ENCODE data around the gene RPA4.

The RPA4 gene

DNA sequence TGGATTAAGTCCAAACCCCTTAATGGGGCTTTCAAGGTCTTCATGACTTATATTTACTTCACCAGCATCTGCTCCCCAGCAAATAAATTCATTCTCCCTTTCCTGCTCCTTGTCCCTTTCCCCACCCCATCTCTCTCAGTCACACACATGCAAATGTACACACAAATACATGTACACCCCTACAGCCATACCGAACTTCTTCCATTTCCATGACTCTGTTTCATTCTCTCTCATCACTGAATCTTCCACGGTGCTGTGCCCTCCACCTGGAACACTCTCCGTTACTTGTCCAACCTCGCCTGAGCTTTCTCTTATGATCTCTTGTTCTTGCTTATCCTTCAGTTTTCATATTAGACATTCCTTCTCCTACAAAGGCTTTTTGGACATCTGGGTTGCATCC is 22.0 kb upstream of the RPA4 start:
- Histone ChIP-seq H3K36me3 (ENCODE audit: insufficient read depth, low read length) (no peaks in the 10 kb centered on the region), H2AFZ (ENCODE audit: low read length, unreplicated experiment) (no peak overlapping the region), H3K4me1 (ENCODE audit: control insufficient read depth, insufficient read depth, low read length, unreplicated experiment) (no peaks in the 10 kb centered on the region), H3K27ac (ENCODE audit: low read depth, low read length) (no peak overlapping the region), H3K4me3 (ENCODE audit: low read depth, low read length) (no peak overlapping the region), H3K27me3 (ENCODE audit: insufficient read depth, low read length) (no peaks in the 10 kb centered on the region), H3K79me2 (ENCODE audit: control insufficient read depth, insufficient read depth, low read length, unreplicated experiment) (no peaks in the 10 kb centered on the region)

DNA sequence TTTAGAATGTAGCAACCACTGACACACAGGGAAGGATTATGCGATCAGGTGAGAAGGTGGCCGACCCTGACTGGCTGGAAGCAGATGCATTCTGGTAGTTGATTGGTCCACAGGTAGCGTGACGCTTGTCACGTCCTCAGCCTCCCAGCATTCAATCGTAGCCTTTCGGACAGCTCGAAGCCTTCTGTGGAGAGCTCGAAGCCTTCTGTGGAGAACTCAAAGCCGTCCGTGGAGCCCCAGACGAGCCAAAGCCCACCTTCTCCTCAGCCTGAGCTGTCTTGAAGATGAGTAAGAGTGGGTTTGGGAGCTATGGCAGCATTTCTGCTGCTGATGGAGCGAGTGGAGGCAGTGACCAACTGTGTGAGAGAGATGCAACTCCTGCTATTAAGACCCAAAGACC is 319 bp downstream of the RPA4 start:
- no peak overlapping the region for H3K27ac ChIP-seq (ENCODE audit: low read depth, low read length)
- no peak overlapping the region for H2AFZ ChIP-seq (ENCODE audit: low read length, unreplicated experiment)
- no peak overlapping the region for H3K4me3 ChIP-seq (ENCODE audit: low read depth, low read length)
- no peaks in the 10 kb centered on the region for H3K36me3 ChIP-seq (ENCODE audit: insufficient read depth, low read length)
- no peaks in the 10 kb centered on the region for H3K79me2 ChIP-seq (ENCODE audit: control insufficient read depth, insufficient read depth, low read length, unreplicated experiment)
- H3K4me1 ChIP-seq (ENCODE audit: control insufficient read depth, insufficient read depth, low read length, unreplicated experiment) = no peaks in the 10 kb centered on the region
- no peaks in the 10 kb centered on the region for H3K27me3 ChIP-seq (ENCODE audit: insufficient read depth, low read length)

GRCh38 chrX:96889726-96890125 is 6.0 kb downstream of the RPA4 start:
- no peak overlapping the region for H3K4me3 ChIP-seq (ENCODE audit: low read depth, low read length)
- H2AFZ ChIP-seq (ENCODE audit: low read length, unreplicated experiment) = no peak overlapping the region
- H3K27me3 ChIP-seq (ENCODE audit: insufficient read depth, low read length) = no peaks in the 10 kb centered on the region
- H3K27ac ChIP-seq (ENCODE audit: low read depth, low read length) = no peak overlapping the region
- no peaks in the 10 kb centered on the region for H3K36me3 ChIP-seq (ENCODE audit: insufficient read depth, low read length)
- H3K4me1 ChIP-seq (ENCODE audit: control insufficient read depth, insufficient read depth, low read length, unreplicated experiment) = no peaks in the 10 kb centered on the region
- H3K79me2 ChIP-seq (ENCODE audit: control insufficient read depth, insufficient read depth, low read length, unreplicated experiment) = no peaks in the 10 kb centered on the region

DNA sequence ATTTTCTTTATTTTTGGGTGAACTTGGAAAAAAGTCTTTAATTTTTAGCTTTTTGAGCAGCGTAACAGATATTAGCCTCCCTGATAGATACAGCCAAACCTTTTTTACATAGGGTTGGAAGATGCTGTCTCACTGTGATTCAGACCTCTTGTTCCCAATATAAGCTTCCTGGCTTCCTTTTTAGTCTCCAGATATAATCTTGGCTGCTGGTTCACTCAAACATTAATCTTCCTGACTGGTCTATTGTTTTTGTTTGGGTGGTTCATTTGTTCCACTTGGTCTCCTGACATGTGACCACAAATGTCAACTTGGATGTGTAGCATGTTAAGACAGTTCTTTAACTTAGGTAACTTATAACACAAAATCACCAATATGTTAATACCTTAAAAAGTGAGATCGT is 23.0 kb downstream of the RPA4 start:
- H3K79me2 ChIP-seq (ENCODE audit: control insufficient read depth, insufficient read depth, low read length, unreplicated experiment) = no peaks in the 10 kb centered on the region

GRCh38 chrX:96907516-96908272 is 24.0 kb downstream of the RPA4 start:
- H3K27ac ChIP-seq (ENCODE audit: low read depth, low read length) = peak overlapping the region; percentile 56; the same call in 1 of the 2 replicates
- no peaks in the 10 kb centered on the region for H3K27me3 ChIP-seq (ENCODE audit: insufficient read depth, low read length)
- no peaks in the 10 kb centered on the region for H3K79me2 ChIP-seq (ENCODE audit: control insufficient read depth, insufficient read depth, low read length, unreplicated experiment)
- H3K36me3 ChIP-seq (ENCODE audit: insufficient read depth, low read length) = no peaks in the 10 kb centered on the region
- H3K4me1 ChIP-seq (ENCODE audit: control insufficient read depth, insufficient read depth, low read length, unreplicated experiment) = peaks cover 33% of the 10 kb centered on the region
- no peak overlapping the region for H2AFZ ChIP-seq (ENCODE audit: low read length, unreplicated experiment)
- no peak overlapping the region for H3K4me3 ChIP-seq (ENCODE audit: low read depth, low read length)

More for the DNA sequence above, 23.0 kb downstream of the RPA4 start:
- H3K4me1 ChIP-seq (ENCODE audit: control insufficient read depth, insufficient read depth, low read length, unreplicated experiment) = peaks cover 33% of the 10 kb centered on the region
- peak overlapping the region; percentile 56 for H3K27ac ChIP-seq (ENCODE audit: low read depth, low read length)
- H2AFZ ChIP-seq (ENCODE audit: low read length, unreplicated experiment) = no peak overlapping the region
- H3K27me3 ChIP-seq (ENCODE audit: insufficient read depth, low read length) = no peaks in the 10 kb centered on the region
- no peaks in the 10 kb centered on the region for H3K36me3 ChIP-seq (ENCODE audit: insufficient read depth, low read length)
- H3K4me3 ChIP-seq (ENCODE audit: low read depth, low read length) = no peak overlapping the region

DNA sequence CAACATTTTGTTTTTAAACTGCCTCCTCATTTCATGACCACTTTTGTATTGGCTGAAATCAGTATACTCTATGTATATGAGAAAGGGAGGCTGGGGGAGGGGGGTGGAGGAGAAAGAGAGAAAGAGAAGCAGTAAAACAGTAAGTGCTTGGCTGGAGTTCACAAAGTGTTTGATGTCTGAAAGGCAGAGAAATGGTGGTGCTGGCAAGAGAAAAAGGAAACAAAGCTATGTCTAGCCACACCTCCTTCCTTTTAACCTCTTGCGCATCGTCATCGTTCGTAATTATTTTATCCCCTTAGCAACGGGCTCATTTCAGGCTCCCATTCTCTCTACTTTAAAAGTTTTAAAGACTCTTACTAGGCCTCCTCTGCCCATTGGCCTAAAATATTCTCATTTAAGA is 25.6 kb downstream of the RPA4 start:
- no peak overlapping the region for H2AFZ ChIP-seq (ENCODE audit: low read length, unreplicated experiment)
- H3K27ac ChIP-seq (ENCODE audit: low read depth, low read length) = peak overlapping the region; percentile 94
- H3K4me3 ChIP-seq (ENCODE audit: low read depth, low read length) = peak overlapping the region; percentile 15; the same call in 1 of the 2 replicates
- H3K79me2 ChIP-seq (ENCODE audit: control insufficient read depth, insufficient read depth, low read length, unreplicated experiment) = no peaks in the 10 kb centered on the region
- H3K27me3 ChIP-seq (ENCODE audit: insufficient read depth, low read length) = no peaks in the 10 kb centered on the region
- peaks cover 33% of the 10 kb centered on the region for H3K4me1 ChIP-seq (ENCODE audit: control insufficient read depth, insufficient read depth, low read length, unreplicated experiment)
- no peaks in the 10 kb centered on the region for H3K36me3 ChIP-seq (ENCODE audit: insufficient read depth, low read length)

GRCh38 chrX:96918864-96919263 is 35.2 kb downstream of the RPA4 start:
- H3K79me2 ChIP-seq (ENCODE audit: control insufficient read depth, insufficient read depth, low read length, unreplicated experiment) = no peaks in the 10 kb centered on the region
- H3K4me3 ChIP-seq (ENCODE audit: low read depth, low read length) = no peak overlapping the region
- no peak overlapping the region for H2AFZ ChIP-seq (ENCODE audit: low read length, unreplicated experiment)
- H3K27ac ChIP-seq (ENCODE audit: low read depth, low read length) = no peak overlapping the region
- H3K4me1 ChIP-seq (ENCODE audit: control insufficient read depth, insufficient read depth, low read length, unreplicated experiment) = no peaks in the 10 kb centered on the region
- no peaks in the 10 kb centered on the region for H3K36me3 ChIP-seq (ENCODE audit: insufficient read depth, low read length)
- H3K27me3 ChIP-seq (ENCODE audit: insufficient read depth, low read length) = no peaks in the 10 kb centered on the region

- H3K36me3 ChIP-seq (ENCODE audit: insufficient read depth, low read length) = no peaks in the 10 kb centered on the region
Measured at GRCh38 chrX:96919672-96920071, 36.0 kb downstream of the RPA4 start.

GRCh38 chrX:96924581-96924980 is 40.9 kb downstream of the RPA4 start:
- Histone ChIP-seq H3K36me3 (ENCODE audit: insufficient read depth, low read length) (no peaks in the 10 kb centered on the region), H3K79me2 (ENCODE audit: control insufficient read depth, insufficient read depth, low read length, unreplicated experiment) (no peaks in the 10 kb centered on the region), H3K4me3 (ENCODE audit: low read depth, low read length) (no peak overlapping the region), H3K4me1 (ENCODE audit: control insufficient read depth, insufficient read depth, low read length, unreplicated experiment) (no peaks in the 10 kb centered on the region), H2AFZ (ENCODE audit: low read length, unreplicated experiment) (no peak overlapping the region), H3K27me3 (ENCODE audit: insufficient read depth, low read length) (no peaks in the 10 kb centered on the region), H3K27ac (ENCODE audit: low read depth, low read length) (no peak overlapping the region)

More at GRCh38 chrX:96919672-96920071, 36.0 kb downstream of the RPA4 start:
- Histone ChIP-seq H3K27ac (ENCODE audit: low read depth, low read length) (no peak overlapping the region), H2AFZ (ENCODE audit: low read length, unreplicated experiment) (no peak overlapping the region), H3K27me3 (ENCODE audit: insufficient read depth, low read length) (no peaks in the 10 kb centered on the region), H3K4me3 (ENCODE audit: low read depth, low read length) (no peak overlapping the region), H3K4me1 (ENCODE audit: control insufficient read depth, insufficient read depth, low read length, unreplicated experiment) (no peaks in the 10 kb centered on the region), H3K79me2 (ENCODE audit: control insufficient read depth, insufficient read depth, low read length, unreplicated experiment) (no peaks in the 10 kb centered on the region)

GRCh38 chrX:96929036-96929435 is 45.3 kb downstream of the RPA4 start:
- no peaks in the 10 kb centered on the region for H3K79me2 ChIP-seq (ENCODE audit: control insufficient read depth, insufficient read depth, low read length, unreplicated experiment)
- no peaks in the 10 kb centered on the region for H3K27me3 ChIP-seq (ENCODE audit: insufficient read depth, low read length)
- H3K36me3 ChIP-seq (ENCODE audit: insufficient read depth, low read length) = no peaks in the 10 kb centered on the region
- H3K4me3 ChIP-seq (ENCODE audit: low read depth, low read length) = no peak overlapping the region
- no peak overlapping the region for H2AFZ ChIP-seq (ENCODE audit: low read length, unreplicated experiment)
- H3K27ac ChIP-seq (ENCODE audit: low read depth, low read length) = no peak overlapping the region
- H3K4me1 ChIP-seq (ENCODE audit: control insufficient read depth, insufficient read depth, low read length, unreplicated experiment) = no peaks in the 10 kb centered on the region
